Adipose tissue (tissue), 3 donors: ENCODE results near the gene SMTNL2. TPM values are rescaled to one million over a fixed set of nuclear protein-coding genes. Genes with fewer than 3 reads are reported as not detected.

Experiments
- H3K27ac ChIP-seq: one replicate; pipeline ENCODE4 v1.5.1; 2013; ENCODE audit warnings: low read depth, low read length
- WGBS, 3 donors: extraction: QIAGEN DNeasy Blood & Tissue Kit; methylation state at CpG; one replicate each; pipeline ENCODE4 v1.1.7; 2013; 5-methylcytosine and 5-hydroxymethylcytosine counted together
- polyA plus RNA-seq, 3 donors: library from polyadenylated mRNA; stranded (reverse); fragments of 200-250 nt; gene quantifications; one replicate each; pipeline ENCODE4 v1.2.3, GENCODE V29; 2013
- donor health status: healthy with polysubstance abuse.
- donor health status: Bipolar disorder and iron deficiency.
- donor health status: healthy.

The SMTNL2 gene
- polyA plus RNA-seq, 3 donors, result 0.35 to 1.3 (median 0.77) TPM

DNA sequence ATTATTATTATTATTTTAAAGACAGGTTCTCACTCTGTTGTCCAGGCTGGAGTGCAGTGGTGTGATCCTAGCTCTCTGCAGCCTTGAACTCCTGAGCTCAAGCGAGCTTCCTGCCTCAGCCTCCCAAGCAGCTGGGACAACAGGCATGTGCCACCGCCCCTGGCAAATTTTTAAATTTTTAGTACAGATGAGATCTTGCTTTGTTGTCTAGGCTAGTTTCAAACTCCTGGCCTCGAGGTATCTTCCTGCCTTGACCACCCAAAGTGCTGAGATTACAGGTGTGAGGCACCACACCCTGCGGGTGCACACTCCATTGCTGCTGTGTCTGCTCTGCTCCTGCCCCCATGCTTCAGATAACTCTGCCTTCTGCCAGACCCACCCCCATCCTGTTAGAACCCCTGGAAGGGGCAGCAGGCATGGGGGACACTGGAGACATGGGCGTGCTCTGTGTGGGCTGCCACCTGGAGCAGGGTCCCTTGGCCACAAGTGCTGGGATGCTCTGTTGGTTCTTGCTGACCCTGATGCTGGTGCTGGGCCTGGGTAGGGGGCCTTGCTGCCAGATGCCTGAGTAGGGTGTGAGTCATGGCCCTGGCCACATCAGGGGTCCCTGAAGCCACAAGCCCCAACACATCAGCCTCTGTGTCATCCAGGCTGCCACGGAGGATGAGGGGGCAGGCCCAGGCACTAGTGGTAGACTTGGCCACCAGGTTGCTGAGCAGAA, 26.5 kb upstream of the SMTNL2 start:
- no peak overlapping the region for H3K27ac ChIP-seq
- WGBS, 3 donors, result 92 to 97% (median 96%) methylated on average over 6 of the region's 6 CpGs

GRCh38 chr17:4558347-4558971, 25.9 kb upstream of the SMTNL2 start:
- 85 to 94% (median 91%) methylated on average over 23 to 24 of the region's 24 CpGs for WGBS, 3 donors
- no peak overlapping the region for H3K27ac ChIP-seq

GRCh38 chr17:4559139-4559791, 25.1 kb upstream of the SMTNL2 start:
- no peak overlapping the region for H3K27ac ChIP-seq
- WGBS, 3 donors, result 47 to 69% (median 66%) methylated on average over 16 to 17 of the region's 17 CpGs

DNA sequence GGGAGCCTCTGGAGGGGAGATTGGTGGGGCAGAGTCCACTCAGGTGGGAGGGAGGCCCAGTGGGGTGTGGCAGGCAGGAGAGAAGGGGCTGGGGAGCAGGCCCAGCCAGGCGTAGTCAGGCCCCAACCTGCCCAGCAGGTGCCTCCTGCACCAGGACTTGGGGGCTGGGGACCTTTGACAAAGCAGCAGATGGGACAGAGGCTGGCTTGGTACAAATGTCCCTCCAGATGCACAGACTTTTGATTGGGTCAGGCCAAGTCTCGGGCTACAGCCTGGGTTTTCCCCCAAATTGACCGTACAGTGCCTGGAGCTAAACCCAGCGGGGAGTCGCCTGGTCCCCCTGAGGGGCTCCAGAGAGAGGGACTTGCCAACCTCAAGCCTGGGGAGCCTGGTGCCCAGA, 24.4 kb upstream of the SMTNL2 start:
- H3K27ac ChIP-seq, result no peak overlapping the region
- WGBS, 3 donors, result 32 to 95% (median 83%) methylated on average over 5 of the region's 5 CpGs

DNA sequence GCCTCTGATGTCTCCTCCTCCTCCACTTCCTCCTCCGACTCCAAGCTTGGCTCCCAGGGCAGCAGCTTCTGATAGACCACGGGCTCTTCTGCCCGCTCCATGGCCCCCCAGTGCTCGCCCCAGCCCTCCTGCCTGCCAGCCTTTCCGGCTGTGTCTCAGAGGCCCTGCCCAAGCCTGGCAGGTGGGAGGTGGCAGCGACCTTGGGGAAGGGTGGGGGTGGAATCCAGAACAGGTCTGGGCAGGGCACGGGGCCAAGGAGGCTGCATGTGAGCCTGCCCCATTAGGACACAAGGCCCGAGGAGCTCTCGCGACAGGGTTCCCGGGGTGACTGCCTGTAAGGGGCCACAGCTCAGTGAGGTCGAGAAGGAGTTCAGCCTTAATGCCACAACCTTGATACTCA, 23.9 kb upstream of the SMTNL2 start, which contains the start of gene GGT6:
TSS of gene GGT6 (minus strand) at position 157 of the 400 bp plus-strand sequence. CDS start at position 101, 56 bp downstream.
- no peak within 1 kb of the TSS for H3K27ac ChIP-seq

DNA sequence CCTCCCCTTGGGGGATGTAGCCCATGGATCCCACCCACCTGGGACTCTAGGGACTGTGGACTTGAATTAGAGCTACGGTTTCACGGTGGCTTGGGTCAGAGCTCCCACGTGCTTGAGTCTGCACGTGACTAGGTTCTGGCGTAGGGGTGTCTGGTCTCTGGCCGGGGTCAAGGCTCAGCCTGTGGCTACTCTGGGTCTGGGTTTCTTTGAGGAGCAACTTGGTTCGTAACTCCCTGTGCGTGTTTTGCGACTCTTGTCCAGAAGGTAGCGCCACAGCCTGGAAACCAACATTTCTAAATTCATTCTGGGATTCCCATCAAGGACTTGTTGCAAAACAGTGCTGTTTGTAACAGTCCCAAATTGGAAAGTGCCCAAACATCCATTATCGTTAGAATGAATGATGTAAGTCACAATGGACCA, 23.5 kb upstream of the SMTNL2 start:
- H3K27ac ChIP-seq, result no peak overlapping the region
- WGBS, 3 donors, result 41 to 69% (median 57%) methylated on average over 11 of the region's 11 CpGs

More for the DNA sequence above, 23.9 kb upstream of the SMTNL2 start, which contains the start of gene GGT6:
- WGBS, 3 donors, result 29 to 87% (median 82%) methylated on average over 12 of the region's 12 CpGs

- H3K27ac ChIP-seq, result no peak overlapping the region
Measured at GRCh38 chr17:4562015-4562969, 22.0 kb upstream of the SMTNL2 start.

DNA sequence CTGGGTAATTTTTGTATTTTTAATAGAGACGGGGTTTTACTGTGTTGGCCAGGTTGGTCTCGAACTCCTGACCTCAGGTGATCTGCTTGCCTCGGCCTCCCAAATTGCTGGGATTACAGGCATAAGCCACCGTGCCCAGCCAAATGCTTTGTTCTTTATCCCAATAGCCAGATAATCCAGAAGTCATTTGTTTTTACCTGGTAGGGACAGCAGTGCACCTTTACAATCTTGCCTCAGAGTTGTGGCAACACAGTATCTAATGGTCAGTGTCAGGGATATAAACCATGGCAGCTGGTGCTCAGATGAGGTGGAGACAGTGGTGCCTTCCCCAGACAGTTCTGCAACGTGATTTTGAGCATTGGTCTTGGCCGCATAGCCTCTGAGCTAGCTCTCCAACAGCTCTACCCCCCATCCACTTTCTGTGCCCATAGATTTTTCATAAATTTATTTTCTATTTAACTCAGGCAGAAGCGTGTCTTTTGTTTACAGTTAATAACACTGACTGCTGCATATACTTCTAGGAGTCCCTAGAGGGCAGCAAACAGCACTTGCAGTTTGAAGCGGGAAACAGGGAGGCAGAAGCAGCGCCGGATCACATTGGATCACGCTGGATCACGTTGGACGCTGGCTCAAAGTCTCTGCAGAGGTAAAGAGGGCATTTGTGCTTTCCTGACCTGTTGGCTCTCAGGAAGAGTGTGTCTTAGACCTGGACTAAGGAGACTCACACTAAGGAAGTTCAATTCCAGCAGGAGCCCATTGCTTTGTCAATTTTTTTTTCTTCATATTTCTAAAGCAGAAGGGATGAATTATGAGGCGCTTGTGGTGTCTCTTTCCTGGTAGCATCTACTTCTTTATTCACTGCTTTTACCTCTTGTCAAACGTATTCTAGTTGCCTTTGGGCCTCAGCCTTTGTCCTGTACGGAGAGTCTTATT, 18.9 kb upstream of the SMTNL2 start:
- 32 to 33% (median 32%) methylated on average over 16 of the region's 16 CpGs for WGBS, 3 donors
- H3K27ac ChIP-seq, result no peak overlapping the region

More at GRCh38 chr17:4562015-4562969, 22.0 kb upstream of the SMTNL2 start:
- 71 to 79% (median 72%) methylated on average over 8 of the region's 8 CpGs for WGBS, 3 donors

DNA sequence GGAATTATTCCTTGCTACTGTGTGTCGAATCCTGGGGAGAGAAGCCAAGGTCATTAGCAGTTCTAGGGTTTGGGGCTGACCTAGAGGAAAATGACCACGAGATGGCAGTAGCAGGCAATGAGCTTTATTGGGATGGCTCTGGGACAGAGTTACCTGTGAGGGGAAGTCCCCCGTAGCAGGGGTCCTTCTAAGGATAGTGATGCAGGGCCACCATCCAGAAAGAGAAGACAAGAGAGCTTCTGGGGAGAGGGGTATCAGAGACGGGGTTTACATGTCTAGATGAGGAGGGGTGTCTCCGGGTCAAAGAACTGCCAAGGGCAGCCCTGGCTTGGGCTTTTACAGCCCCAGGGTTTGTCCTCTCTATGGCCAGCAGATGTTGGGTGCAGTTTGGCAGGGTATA, 17.5 kb upstream of the SMTNL2 start:
- WGBS, 3 donors, result 20 to 28% (median 25%) methylated on average over 5 of the region's 5 CpGs
- no peak overlapping the region for H3K27ac ChIP-seq

- 86 to 100% (median 100%) methylated on average over 1 of the region's 1 CpG for WGBS, 3 donors
- H3K27ac ChIP-seq, result no peak overlapping the region
Measured at GRCh38 chr17:4569591-4569990, 14.7 kb upstream of the SMTNL2 start.

DNA sequence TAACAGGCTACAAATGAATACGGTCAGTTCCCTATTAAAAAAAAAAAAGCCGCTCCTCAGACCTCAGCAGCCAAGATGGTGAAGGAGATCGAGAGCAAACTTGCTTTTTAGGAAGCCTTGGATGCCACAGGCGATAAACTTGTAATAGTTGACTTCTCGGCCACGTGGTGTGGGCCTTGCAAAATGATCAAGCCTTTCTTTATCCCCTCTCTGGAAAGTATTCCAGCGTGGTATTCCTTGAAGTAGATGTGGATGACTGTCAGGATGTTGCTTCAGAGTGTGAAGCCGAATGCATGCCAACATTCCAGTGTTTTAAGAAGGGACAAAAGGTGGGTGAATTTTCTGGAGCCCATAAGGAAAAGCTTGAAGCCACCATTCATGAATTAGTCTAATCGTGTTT, 12.2 kb upstream of the SMTNL2 start:
- no peak overlapping the region for H3K27ac ChIP-seq
- WGBS, 3 donors, result 70 to 76% (median 76%) methylated on average over 9 of the region's 9 CpGs

DNA sequence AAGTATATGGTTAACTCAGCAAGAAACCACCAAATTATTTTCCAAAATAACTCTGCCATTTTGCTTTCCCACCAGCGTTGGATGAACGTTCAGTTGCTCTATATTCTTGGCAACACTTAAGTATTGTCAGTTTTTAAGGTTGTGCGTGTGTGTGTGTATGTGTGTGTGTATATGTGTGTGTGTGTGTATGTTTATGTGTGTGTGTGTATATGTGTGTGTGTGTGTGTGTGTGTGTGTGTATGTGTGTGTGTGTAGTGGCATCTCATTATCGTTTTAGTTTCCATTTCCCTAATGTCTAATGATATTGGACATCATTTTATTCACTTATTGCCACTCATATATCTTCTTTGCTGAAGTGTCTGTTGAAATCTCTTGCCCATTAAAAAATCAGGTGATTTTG, 11.2 kb upstream of the SMTNL2 start:
- 69 to 75% (median 74%) methylated on average over 4 of the region's 4 CpGs for WGBS, 3 donors
- no peak overlapping the region for H3K27ac ChIP-seq

DNA sequence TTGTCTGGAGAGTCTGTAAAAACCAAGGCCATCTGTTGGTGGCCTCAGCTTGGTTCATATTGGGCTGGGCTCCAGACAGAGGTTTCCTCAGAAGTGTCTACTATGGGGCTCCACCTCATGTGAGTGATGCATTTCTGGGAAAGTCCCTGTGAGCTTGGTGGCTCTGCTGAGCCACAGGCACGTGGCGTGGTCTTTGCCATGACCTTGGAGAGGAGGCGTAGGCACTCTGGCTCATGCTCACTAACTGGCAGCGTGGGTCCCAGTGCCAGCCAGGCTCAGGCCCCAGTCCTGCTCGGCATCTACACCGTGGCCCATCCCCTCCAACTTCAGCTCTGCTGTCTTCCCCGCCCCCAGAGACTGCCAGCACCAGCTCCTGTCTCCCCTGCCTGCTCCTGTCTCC, 10.7 kb upstream of the SMTNL2 start:
- 40 to 76% (median 65%) methylated on average over 7 of the region's 7 CpGs for WGBS, 3 donors
- no peak overlapping the region for H3K27ac ChIP-seq

DNA sequence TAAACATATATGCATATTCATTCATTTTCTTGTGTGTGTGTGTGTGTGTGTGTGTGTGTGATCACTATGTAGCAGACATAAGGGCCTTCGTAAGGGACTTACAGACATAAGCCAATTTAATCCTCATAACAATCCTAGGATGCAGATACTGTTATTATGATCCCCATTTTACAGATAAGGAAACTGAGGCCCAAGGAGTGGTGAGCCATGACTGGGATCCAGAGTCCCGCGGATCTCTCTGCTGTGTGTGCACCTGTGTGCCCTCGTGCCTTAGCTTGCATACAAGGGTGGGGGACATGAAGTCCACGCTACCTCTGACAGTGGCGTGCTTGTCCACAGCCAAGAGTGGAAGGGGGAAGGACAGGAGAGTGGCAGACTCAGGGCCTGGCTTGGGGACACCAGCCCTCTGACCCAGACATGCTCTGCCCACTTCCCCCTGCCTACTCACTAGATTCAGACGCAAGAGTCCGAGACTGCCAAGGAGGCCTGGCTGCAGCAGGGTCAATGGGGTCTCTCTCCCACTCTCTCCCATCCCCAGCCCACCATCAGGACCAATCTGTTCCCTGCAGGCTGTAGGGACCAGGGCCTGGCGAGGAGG, 9.8 kb upstream of the SMTNL2 start:
- no peak overlapping the region for H3K27ac ChIP-seq
- 93 to 98% (median 95%) methylated on average over 9 of the region's 9 CpGs for WGBS, 3 donors

DNA sequence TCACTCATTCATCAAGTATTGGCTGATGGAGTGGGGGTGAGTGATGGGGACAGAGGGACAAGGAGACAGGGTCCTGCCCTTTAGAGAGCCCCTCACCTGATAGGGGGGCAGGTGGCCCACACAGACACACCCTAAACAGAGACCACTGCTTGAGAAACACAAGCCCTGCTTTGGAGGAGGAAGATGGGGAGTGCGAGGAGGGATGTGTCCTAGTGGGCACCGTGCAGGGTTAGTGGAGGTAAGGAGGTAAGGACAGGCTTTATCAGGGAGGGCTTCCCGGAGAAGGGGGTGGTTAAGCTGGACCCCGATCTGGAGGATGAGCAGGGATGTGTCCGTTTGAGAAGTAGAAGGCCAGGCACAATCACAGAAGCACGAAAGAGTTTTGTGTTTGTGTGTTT, 8.2 kb upstream of the SMTNL2 start:
- 74 to 81% (median 80%) methylated on average over 6 of the region's 6 CpGs for WGBS, 3 donors

GRCh38 chr17:4576729-4577322, 7.5 kb upstream of the SMTNL2 start:
- no peak overlapping the region for H3K27ac ChIP-seq
- 62 to 72% (median 70%) methylated on average over 17 to 18 of the region's 18 CpGs for WGBS, 3 donors

More for the DNA sequence above, 8.2 kb upstream of the SMTNL2 start:
- H3K27ac ChIP-seq, result no peak overlapping the region
